IPS DF 4.7 (cell line): ENCODE measurements around the gene NPAS2.

Experiments used
- DNase-seq: peaks from one replicate; pipeline ENCODE4 v3.0.0-alpha.2; 2013; ENCODE audit warnings: low spot score; ENCODE audit errors: extremely low read depth

Gene NPAS2

DNA sequence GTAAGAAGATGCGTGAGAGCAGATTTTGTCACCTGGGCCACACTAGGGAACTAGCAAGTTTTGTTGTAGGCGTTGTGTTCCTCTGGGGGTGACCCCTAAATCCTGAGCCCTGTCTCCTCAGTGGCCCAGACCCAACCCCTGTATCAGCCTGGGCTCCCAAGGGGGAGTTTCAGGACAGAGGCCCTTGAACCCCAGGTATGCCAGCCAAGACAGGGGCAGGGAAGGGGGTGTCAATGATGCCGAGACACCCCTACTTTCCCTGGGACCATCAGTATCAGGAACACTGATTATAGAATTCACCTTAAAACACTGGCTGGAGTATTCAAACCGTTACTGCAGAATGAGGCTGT is 143.1 kb downstream of the NPAS2 start:
- no peak for DNase-seq

DNA sequence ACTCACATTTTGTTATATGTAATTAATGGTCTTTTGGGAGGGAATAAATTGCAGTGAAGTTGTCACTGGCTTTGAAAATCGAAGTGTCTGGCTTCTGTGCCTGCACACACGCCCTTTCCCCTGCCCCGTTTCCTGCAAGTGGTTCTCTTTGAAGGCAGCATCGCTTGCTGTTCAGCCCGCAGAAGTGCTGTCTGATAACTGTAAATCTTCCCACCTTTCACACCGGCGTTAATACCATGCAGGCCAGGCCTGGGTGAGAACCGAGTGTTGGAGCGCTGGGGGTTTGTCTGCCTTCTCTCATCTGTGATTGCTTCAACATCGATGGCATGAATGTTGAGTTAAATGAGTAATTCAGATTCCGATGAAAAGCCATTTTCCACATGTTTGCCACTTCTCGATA is 144.3 kb downstream of the NPAS2 start:
- DNase-seq: no peak

GRCh38 chr2:100964681-100965169 is 144.8 kb downstream of the NPAS2 start:
- DNase-seq: no peak

DNA sequence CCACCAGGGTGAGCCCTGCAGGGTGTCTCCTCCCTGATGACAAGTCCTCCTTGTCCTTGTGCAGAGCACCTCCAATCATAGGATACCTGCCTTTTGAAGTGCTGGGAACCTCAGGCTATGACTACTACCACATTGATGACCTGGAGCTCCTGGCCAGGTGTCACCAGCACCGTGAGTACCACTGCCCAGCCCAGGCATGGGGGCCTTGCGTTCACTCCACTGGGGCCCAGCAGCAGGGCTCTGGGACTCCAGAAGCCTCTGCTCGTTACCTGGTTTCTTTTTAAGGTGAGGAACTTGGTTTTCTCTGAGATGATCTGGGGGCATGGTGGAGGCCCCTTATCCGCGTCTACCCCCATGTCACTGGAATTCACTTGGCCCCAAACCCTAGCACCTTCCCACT is 145.7 kb downstream of the NPAS2 start:
- DNase-seq: no peak

DNA sequence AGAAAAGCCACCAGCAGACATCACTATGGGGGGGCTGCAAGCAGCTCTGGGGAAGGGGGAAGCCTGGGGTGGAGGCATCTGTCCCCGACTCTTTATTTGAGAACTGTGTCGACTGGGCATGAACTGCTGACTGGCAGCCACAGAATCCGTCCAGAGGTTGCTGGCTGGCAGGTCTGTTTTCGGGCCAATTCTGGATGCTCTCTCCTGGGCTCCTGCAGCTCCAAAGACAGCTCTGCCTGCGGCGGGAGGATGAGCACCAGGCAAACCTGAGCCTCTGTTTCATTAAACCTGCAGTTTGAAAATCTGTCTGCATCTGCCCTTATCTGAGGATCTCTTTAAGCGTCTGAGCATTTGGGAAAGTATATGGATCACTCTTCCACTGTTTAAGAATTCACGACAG is 147.8 kb downstream of the NPAS2 start:
- no peak for DNase-seq

DNA sequence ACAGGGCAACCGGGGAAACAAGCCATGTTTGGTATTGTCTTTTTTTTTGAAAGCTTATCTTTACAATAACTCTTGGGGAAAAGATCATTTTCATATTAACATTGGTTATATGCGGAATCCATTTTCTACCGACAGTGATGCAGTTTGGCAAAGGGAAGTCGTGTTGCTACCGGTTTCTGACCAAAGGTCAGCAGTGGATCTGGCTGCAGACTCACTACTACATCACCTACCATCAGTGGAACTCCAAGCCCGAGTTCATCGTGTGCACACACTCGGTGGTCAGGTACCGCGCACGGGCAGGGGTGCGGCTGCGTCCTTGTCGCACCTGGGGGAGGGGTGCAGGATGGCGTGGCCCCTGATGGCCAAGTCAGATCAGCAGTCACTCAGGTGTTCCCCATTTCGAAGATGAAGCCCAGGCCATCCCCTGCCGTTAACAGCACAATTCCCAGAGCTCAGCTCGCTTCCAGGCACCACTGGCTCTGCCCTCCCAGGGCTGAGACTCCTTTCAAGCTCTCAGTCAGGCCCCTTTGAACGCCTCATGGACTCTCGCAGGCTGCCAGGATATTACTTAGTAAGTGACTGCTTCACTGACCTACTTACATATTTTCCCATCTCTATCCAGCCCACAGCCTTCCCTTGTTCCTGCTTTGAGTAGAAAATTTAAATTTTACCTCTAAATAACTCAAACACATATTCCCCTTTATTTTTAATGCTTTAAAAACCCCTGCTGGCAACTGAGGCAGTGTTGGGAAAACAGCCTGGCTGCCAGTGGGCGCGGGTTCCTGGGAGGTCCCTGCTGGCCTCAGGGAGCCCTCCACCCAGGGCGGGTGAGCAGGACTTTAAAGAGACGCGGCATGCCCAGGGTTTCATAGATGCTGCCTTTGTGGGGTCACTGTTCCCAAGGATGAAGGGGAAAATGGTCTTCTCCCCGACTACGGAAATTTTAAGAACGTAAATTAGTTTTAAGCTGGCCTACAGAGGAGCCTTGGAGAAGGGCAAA is 148.5 kb downstream of the NPAS2 start:
- no peak for DNase-seq

GRCh38 chr2:100969998-100970397 is 150.1 kb downstream of the NPAS2 start:
- DNase-seq: no peak

- DNase-seq: no peak
These were observed 151.3 kb downstream of the NPAS2 start for GRCh38 chr2:100971221-100971620.

DNA sequence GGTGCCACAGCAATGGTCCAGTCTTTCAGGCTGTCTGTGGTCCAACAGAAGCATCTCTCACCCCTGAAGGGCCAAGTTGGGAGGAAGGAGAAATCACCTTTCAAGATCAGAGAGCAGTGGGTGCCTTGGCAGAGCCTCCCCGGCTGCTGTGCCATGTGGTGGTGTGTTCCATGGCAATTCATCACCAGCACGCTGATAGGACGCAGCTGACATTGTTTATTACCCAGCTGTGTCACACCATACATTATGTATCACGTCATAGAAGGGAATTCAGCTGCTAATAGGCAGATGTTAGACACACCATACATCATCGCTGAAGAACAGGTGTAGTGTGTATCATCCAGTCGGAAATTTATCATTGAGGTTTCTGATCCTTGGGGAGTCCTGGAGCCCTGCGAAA is 152.5 kb downstream of the NPAS2 start:
- DNase-seq: no peak

DNA sequence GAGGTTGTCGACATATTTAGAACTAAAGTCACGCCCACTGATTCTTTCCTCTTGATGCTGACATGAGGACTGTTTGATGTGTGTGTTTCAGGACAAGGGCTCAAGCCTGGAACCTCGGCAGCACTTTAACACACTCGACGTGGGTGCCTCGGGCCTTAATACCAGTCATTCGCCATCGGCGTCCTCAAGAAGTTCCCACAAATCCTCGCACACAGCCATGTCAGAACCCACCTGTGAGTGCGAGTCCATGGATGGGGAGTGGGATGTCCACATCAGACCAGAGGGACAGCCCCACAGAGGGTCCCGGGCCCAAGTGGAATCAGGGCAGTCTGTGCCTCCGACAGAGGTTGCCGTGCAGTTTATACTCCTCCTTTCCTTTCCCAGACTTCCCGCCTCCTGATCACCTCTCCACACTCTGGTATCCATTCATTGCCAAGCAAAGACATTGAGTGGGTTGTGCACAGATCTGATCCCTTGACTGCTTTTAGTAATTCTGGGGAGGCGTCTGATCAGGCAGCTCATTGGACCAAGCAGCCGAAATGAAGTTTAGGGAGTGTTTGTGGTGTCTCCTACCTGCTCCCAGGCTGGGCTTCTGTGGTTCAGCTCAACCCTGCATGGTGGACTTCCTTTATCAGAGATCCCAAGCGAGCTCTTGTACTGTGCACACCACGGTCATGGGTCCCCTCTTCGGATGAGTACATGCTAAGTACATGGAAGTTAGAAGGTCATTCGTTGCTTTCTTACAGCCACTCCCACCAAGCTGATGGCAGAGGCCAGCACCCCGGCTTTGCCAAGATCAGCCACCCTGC is 155.0 kb downstream of the NPAS2 start:
- DNase-seq: no peak

- no peak for DNase-seq
These were observed 155.5 kb downstream of the NPAS2 start for GRCh38 chr2:100975521-100975785.

- no peak for DNase-seq
These were observed 156.1 kb downstream of the NPAS2 start for GRCh38 chr2:100976061-100976460.

DNA sequence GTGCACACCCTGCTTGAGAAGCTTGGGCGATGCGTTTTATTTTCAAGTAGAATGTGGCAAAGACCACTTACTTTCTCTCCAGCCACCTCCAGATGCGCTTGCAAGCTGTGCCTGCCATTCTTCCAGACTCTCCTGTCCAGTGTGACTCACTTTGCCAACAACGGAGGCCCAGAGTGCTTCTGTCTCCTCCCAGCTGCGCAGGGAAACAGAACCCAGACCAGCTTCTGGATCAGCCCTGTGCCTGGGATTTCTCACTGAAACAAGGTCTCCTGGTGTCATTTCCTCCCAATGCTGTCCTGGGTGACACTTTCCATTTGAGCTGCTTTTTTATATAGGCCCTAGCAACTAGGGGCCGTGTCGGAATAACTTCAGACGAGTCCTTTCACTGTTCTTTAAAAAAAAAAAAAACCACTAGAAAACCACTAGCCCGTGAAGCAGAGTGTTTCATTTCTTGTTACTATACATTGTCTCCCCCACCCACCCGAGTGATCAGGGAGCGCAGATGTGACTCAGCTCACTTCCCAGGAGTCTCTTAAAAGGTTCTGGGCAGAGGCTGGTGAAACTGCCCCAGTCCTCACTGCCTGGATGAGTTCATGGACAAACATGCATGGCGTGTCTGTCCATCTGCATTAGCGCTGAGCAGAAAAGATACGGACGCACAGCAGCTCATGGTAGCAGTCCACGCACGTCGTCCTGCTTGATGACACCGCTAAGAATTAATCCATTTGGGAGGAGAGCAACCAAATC is 156.9 kb downstream of the NPAS2 start:
- DNase-seq: no peak

GRCh38 chr2:100977511-100977910 is 157.6 kb downstream of the NPAS2 start:
- no peak for DNase-seq

- no peak for DNase-seq
These were observed 158.7 kb downstream of the NPAS2 start for GRCh38 chr2:100978582-100979191.

- DNase-seq: no peak
These were observed 160.1 kb downstream of the NPAS2 start for GRCh38 chr2:100980046-100980445.

GRCh38 chr2:100981011-100981410 is 161.1 kb downstream of the NPAS2 start:
- DNase-seq: no peak

DNA sequence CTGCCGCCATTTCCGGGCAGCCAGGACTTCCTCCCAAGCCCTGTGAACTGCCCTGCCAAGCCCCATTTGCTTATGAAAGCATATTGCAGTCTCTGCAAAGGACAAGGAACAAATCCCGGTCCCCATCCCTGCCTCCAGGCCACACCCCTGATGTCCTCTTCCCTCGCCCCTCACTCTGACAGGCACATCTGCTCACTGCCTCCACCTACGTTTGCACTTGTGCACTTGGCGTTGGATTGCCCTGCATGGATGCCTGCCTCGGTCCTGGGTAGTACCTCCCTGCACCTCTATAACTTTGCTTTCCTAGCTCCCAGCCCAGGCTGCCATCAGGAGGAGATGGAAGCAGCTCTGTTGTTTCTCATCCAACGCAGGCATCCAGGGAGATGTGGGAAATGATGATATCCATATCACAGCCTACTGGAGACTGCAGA is 162.5 kb downstream of the NPAS2 start:
- no peak for DNase-seq

DNA sequence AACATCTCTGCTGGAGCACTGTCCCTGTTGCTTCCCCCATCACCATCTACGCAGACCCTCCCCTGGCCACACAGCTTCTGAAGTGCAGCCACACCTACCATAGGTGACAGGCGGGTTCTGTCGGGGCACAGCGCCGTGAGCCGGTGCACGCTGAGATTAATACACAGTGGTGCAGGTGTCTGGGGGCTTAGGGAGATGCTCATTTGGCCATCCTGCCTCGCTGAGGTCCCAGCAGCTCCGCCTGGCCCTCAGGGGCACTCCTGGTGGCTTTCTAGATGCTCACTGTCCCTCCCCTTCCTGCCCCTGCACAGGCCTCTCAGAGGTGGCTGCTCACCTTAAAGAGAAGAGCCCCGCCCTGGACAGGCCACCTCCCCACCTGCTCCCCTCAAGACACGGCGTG is 163.3 kb downstream of the NPAS2 start:
- no peak for DNase-seq

DNA sequence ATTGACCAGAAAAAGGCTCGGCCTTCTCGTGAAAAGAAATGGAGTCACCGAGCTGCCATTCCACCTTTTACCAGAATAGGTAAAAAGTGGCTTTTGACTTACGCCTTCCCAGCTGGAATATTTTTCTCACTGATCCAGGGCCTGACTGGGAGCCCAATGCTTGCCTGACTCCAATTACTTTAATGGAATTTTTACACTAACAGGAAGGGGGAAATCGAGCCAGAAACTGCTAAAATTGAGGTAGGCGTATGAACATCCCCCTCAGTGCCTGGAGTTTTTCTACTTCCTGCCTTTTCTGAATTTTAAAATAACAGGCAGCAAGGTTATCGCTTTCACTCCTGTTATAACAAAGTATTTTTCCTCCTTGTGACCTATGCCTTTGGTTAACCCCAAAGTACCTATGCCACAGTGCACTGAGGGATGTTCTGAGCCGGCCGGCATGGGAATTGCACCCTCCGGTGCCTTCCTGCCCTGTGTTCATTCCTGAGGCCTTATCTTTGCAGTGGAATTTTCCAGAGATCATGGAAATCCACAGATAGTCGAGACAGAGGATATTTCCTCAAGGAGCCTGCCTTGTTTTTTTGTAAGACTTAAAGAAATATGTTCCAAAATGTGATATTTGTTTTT is 163.9 kb downstream of the NPAS2 start:
- no peak for DNase-seq

GRCh38 chr2:100984892-100985307 is 165.0 kb downstream of the NPAS2 start:
- DNase-seq: peak; percentile 66
